ENCODE results near the gene RGS14.
A peak's percentile ranks its signal among the peaks of the same experiment; 100 is the strongest.
"Not testable (repeated sequence)": the region's sequence is repeated elsewhere in the genome, so short reads cannot be mapped to it uniquely, and the experiment has no call there.

The RGS14 gene

GRCh38 chr5:177367323-177367848, 9.7 kb downstream of the RGS14 start:
- no peak for DNase-seq

DNA sequence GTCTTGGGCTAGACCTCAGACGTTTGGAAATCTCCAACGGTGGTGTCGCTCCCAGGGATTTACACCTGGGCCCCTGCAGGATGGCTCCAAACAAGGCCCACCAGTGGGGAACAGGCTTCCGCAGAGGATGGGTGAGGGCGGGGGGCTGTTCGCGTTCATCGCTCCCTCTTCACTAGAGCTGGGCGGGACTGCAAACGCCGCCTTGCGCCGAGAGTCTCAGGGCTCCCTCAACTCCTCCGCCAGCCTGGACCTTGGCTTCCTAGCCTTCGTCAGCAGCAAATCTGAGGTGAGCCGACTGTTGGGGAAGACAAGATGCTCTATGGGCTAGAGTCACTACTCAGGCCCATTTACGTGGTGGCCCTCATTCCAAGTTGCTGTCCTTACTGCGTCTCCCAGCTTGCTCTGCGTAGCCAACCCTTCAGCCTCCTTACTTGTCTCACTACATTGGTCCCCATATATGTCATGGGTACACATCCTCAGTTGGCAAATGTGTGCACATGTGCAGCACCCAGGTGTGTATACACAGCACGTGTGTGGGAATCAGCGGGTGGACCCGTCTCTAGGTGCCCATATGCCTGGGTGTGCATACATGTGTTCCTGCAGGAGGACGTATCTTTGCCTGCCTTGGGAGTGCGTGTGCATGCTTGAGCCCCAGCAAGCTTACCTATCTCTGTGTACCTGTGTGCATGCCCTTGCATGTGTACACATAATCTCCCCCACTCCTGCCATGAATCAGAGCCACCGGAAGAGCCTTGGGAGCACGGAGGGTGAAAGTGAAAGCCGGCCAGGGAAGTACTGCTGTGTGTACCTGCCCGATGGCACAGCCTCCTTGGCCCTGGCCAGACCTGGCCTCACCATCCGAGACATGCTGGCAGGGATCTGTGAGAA, 10.5 kb downstream of the RGS14 start:
- DNase-seq, result no peak

GRCh38 chr5:177368869-177369644, 11.3 kb downstream of the RGS14 start:
- DNase-seq, result peak; percentile 39

DNA sequence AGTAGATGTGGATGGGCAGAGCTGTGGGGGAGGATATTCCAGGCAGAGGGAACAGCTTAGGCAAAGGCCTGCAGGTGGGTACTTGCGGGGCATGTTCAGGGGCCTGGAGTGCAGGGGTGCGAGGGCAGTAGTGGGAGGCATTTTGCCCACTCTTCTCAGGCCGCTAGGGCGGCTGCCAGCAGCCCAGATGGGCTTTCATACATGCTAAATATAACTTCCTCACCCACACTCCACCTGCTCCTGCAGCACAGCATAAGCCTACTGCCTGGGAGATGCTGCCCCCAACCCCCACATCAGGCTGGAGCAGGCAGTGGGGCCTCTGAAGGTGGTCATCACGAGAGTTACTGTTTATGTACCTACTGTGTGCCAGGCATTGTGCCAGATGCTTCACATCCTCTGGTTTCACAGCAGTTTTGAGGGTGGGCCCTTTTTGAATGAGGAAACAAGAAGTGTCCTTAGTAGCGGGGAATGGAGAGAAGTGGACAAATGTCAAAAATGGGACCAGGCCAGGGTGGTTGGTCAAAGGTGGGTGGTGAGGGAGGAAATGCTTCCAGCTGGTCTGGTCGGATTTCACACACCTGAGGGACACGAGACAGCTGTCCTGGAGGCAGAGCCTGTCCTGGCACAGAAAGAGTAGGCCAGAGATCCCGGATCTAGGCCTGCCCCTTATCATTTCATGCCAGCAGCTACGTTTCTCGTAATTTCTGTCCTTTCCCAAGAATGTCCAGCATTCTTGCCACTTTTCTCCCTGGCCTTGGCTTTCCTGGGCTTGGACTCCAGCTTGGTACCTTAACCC, 12.1 kb downstream of the RGS14 start:
- DNase-seq, result no peak

DNA sequence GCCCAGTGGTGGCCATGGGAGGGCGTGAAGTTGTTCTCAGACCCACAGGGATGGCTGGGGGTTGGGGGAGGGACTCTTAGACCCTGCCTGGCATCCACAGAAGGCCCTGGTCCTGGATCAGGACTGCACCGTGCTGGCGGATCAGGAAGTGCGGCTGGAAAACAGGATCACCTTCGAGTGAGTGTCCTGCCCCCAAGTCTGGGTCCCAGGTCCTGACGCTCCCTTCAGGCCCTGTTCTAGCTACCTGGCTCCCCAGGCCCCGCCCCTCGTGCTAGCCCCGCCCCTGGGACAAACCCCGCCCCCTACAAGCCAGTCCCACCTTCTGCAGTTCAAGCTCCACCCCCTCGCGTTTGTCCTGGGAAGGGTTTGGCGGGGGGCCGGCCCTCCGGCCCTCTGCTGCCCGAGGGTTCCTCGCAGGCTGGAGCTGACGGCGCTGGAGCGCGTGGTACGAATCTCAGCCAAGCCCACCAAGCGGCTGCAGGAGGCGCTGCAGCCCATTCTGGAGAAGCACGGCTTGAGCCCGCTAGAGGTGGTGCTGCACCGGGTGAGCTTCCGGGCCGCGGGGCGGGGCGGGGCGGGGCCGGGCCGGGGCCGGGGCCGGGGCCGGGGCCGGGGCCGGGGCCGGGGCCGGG, 12.9 kb downstream of the RGS14 start:
- DNase-seq, result peak; percentile 40

- no peak for DNase-seq
Observed at GRCh38 chr5:177371120-177372033, 13.7 kb downstream of the RGS14 start.

- DNase-seq, result peak; percentile 19
Observed at GRCh38 chr5:177372034-177372896, 14.5 kb downstream of the RGS14 start.

DNA sequence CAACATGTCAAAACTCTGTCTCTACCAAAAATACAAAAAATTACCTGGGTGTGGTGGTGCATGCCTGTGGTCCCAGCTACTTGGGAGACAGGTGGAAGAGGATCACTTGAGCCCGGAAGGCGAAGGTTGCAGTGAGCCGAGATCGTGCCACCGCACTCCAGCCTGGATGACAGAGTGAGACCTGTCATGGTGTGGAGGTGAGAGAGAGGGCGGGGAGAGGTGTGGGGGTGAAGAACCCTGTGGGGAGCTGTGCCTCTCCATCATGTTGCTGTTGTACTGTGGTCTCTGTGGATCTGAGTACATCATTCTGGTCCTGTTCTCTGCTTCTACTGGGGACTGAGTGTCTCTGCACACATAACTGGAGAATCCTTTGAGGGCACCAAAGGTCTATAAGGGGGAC, 15.2 kb downstream of the RGS14 start:
- no peak for DNase-seq

DNA sequence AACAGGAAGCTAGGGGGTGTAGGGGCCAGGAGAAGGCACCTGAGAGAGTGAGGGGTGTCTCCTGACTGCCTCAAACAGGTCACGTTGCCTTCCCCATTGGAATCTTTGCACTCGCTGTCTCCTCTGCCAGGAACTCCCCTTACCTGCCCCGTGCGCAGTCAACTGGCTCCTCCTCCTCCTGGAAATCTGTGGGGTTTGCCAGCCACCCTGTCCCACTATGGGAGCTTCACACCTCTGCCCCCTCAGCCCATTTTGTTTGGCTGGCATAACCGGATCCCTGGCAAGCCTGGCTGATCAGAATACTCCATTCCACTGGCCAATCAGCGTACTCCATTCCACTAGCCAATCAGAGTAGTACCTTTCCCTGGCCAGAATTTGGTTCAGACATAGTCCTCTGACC, 16.1 kb downstream of the RGS14 start:
- no peak for DNase-seq

DNA sequence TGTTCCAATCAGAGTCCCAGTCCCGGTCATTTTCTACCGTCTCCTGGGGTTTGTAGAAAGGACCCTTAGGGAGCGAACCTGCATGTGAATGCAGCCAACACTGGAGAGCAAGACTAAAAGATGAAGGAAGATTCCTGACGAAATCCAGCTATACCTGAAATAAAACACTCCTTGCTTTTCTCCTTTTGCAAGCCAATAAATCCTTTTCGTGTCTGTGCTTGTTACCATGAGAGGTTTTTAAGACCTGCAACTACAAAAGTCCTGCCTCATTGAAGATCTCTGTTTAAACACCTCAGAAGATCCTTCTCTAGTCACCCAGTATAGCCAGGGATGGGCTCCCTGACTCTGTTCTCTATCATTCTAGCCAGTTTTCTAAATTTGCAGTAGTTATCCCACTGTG, 16.5 kb downstream of the RGS14 start:
- DNase-seq, result no peak

- DNase-seq, result not testable (repeated sequence)
Observed at GRCh38 chr5:177375516-177375915, 17.8 kb downstream of the RGS14 start.

DNA sequence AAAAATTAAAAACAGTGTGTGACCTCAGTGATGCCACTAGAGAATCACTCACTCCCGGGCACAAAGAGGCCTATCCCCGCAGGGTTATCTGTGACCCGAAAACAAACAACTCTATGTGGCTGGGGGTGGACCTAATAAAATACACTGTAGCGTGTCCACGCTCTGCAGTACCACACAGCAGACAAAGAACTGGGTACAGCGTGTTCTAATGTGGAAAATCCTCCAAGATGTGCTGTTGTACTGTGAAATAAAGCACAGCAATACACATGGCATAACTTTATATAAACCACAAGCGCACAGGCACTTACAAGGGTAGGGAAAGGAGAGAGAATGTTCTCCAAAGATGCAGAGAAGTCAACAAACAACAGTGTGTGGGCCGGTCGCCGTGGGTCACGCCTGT, 18.4 kb downstream of the RGS14 start:
- no peak for DNase-seq

DNA sequence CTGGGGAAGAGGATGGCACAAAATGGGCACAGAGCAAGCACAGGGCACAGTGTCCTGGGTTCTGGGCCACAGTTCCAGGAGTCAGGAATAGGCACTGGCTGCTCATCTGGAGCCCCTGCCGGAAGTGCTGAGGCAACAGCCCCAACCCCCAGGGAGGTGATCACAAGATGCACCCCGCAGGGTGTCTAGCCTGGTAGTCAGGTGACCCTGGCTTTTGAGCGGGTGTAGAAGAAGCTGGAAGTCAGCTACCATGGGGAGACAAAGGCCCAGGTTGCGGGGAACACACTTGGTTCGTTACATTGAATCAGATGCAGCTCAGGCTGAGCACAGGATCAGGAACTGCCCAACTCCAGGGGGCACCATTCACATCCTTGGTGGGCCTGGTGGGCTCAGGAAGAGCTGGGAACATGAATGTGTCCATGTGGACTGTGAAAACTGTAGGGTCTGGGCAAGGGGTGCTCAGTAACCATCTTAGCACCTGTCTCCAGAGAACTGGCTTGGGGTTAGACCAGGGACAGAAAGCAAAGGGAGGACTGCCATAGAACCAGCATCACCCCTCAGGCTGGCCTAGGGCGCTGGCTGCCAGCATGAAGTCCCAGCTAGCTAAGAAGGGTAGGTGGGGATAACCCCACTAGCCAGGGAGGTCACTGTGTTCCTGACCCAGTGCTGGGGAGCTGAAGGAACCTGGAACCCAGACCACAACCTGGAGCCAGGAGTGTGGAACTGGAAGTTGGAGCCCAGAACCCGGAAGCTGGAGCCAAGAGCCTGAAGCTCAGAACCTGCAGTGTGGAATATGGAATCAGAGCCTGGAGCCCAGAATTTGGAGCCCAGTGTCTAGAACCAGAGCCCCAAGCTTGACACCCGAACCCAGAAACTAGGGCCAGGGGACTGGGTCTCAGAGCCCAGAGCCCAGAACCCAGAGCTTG, 20.4 kb downstream of the RGS14 start:
- DNase-seq, result no peak

- peak; percentile 59 for DNase-seq
Observed at GRCh38 chr5:177378884-177379883, 21.5 kb downstream of the RGS14 start.

GRCh38 chr5:177380805-177381126, 23.0 kb downstream of the RGS14 start:
- DNase-seq, result no peak

DNA sequence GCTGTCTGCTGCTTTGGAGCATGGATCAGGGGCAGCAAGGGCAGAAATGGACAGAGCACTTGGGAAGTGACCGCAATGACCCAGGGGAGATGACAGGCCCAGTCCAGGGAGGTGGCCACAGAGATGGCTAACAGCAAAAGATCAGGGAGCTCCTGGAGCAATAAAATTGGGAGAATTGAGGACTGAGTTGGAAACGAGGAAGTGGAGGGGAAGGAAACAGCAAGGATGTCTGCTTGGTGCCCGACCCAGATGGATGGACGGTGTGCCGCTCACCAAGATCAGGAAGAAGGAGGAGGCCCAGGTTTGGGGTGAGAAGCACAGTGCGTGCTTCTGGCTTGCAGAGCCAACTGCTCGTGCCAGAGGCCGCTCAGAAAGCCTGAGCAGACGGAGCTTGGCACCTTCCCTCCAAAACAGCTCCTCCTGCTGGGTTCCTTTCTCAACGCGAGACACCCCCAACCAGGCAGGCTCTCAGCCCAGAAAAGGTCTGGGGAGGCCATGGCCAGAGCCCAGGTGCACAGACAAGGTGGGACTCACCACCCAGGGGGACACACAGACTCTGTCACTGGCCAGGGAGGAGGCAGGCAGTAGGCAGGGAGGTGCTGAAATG, 24.8 kb downstream of the RGS14 start:
- no peak for DNase-seq

GRCh38 chr5:177383181-177383580, 25.5 kb downstream of the RGS14 start:
- DNase-seq, result no peak

DNA sequence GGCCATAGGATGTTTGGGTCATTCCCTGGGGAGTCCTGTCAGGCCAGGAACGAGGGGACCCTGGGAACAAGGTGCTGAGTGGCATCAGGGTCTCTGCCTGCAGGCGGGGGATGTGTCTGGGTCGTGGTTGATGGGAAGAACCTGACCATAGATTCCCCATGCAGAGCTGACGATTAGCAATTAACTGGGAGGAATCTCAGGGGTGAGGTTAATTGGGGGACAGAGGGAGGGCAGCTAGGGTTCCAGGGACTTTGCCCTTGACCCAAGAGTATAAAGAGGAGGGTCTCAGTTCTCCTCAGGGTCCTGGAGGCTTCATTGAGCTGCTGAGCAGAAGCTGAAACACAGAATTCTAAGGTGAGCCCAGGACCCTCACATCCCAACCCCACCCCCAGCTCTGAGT, 26.4 kb downstream of the RGS14 start, which contains the start of gene SLC34A1:
Gene SLC34A1 (plus strand): TSS at position 301 of the 400 bp plus-strand sequence. CDS start 1,308 bp downstream, outside the sequence.
- DNase-seq, result no peak
